HG03103 (cell line): ENCODE data around the gene RHOG.

Experiments used
- ATAC-seq: cut with Tn5 transposase; IDR thresholded peaks from one replicate; pipeline ENCODE4 v1.9.1; 2021; ENCODE audit warnings: low read depth; ENCODE audit not compliant: unreplicated experiment

RHOG gene

DNA sequence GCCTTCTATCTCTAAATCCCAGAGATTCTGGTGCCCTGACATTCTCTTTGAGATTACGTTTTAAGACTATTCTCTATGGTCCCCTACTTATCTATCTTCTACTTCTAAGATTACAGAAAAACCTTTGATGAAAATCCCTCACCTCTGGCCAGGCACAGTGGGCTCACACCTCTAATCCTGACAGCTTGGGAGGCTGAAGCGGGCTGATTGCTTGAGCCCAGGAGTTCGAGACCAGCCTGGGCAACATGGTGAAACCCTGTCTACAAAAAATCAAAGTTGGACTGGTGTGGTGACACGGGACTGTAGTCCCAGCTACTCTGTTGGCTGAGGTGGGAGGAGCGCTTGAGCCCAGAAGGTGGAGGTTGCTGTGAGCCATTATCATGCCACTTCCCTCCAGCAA, 57.8 kb downstream of the RHOG start:
- no peak for ATAC-seq

DNA sequence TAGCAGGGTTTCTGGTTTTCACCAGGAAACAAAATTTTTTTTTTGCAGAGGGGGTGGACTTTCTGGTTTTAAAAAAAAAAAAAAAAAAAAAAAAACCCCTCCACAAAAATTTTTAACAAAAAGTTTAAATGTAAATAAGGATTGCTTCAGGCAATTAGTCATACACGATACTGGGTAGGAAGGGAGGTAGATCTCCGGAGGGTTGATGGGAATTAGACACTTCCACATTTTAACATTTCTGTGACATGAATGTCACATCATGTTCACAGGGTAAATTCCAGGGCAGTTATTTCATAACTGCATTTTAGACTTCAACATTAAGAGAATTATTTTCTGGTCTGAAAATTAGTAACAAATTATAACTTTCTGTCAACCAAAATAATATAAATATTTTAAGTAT, 59.3 kb downstream of the RHOG start:
- no peak for ATAC-seq
